Jurkat, Clone E6-1 (cell line): ENCODE data around the gene BRINP2.

Source experiments
- DNase-seq: peaks from one replicate; pipeline ENCODE4 v3.0.0-alpha.2; 2011; ENCODE audit warnings: low read depth, low spot score
- H3K4me3 ChIP-seq: 2 replicates; pipeline ENCODE4 v1.5.1; 2011; ENCODE audit warnings: mild to moderate bottlenecking, low read length, control low read depth, moderate library complexity

Gene BRINP2

GRCh38 chr1:177210071-177210470 lies 39.3 kb downstream of the BRINP2 start:
- no peak overlapping the region for H3K4me3 ChIP-seq
- no peak for DNase-seq

- no peak overlapping the region for H3K4me3 ChIP-seq
- DNase-seq = no peak
Measured at GRCh38 chr1:177211231-177211630, 40.5 kb downstream of the BRINP2 start.

- H3K4me3 ChIP-seq = no peak overlapping the region
- no peak for DNase-seq
Measured at GRCh38 chr1:177216587-177217202, 45.9 kb downstream of the BRINP2 start.

- no peak overlapping the region for H3K4me3 ChIP-seq
- DNase-seq = no peak
Measured at GRCh38 chr1:177219554-177220458, 49.0 kb downstream of the BRINP2 start.

GRCh38 chr1:177223359-177223758 lies 52.6 kb downstream of the BRINP2 start:
- no peak for DNase-seq
- no peak overlapping the region for H3K4me3 ChIP-seq

- H3K4me3 ChIP-seq = no peak overlapping the region
- DNase-seq = no peak
Measured at GRCh38 chr1:177227978-177228692, 57.4 kb downstream of the BRINP2 start.

- no peak for DNase-seq
Measured at GRCh38 chr1:177228693-177229065, 57.9 kb downstream of the BRINP2 start.

GRCh38 chr1:177229781-177230180 lies 59.0 kb downstream of the BRINP2 start:
- no peak for DNase-seq
- H3K4me3 ChIP-seq = no peak overlapping the region

More at GRCh38 chr1:177228693-177229065, 57.9 kb downstream of the BRINP2 start:
- no peak overlapping the region for H3K4me3 ChIP-seq

GRCh38 chr1:177230228-177231016 lies 59.7 kb downstream of the BRINP2 start:
- H3K4me3 ChIP-seq = no peak overlapping the region
- no peak for DNase-seq

GRCh38 chr1:177235350-177235749 lies 64.6 kb downstream of the BRINP2 start:
- no peak for DNase-seq
- H3K4me3 ChIP-seq = no peak overlapping the region

- no peak overlapping the region for H3K4me3 ChIP-seq
- DNase-seq = no peak
Measured at GRCh38 chr1:177236962-177237361, 66.2 kb downstream of the BRINP2 start.

GRCh38 chr1:177238967-177239366 lies 68.2 kb downstream of the BRINP2 start:
- H3K4me3 ChIP-seq = no peak overlapping the region
- no peak for DNase-seq

GRCh38 chr1:177239792-177240191 lies 69.0 kb downstream of the BRINP2 start:
- no peak for DNase-seq
- H3K4me3 ChIP-seq = no peak overlapping the region

- H3K4me3 ChIP-seq = no peak overlapping the region
- no peak for DNase-seq
Measured at GRCh38 chr1:177243773-177244172, 73.0 kb downstream of the BRINP2 start.

- DNase-seq = no peak
Measured at GRCh38 chr1:177246710-177247580, 76.2 kb downstream of the BRINP2 start.

GRCh38 chr1:177247623-177248176 lies 76.9 kb downstream of the BRINP2 start:
- no peak overlapping the region for H3K4me3 ChIP-seq
- DNase-seq = no peak

More at GRCh38 chr1:177246710-177247580, 76.2 kb downstream of the BRINP2 start:
- H3K4me3 ChIP-seq = no peak overlapping the region

- no peak for DNase-seq
- no peak overlapping the region for H3K4me3 ChIP-seq
Measured at GRCh38 chr1:177248258-177248657, 77.5 kb downstream of the BRINP2 start.

GRCh38 chr1:177249231-177249630 lies 78.5 kb downstream of the BRINP2 start:
- H3K4me3 ChIP-seq = no peak overlapping the region
- DNase-seq = no peak
